TTC549 (cell line): ENCODE measurements around the gene COMMD10.

Source experiments
- FAIRE-seq: peaks from 2 replicates; lab custom pipeline; 2012; peaks lifted over from hg19 to GRCh38; lab: Jason Lieb, UNC

The COMMD10 gene

GRCh38 chr5:116225281-116225922 lies 140.6 kb downstream of the COMMD10 start:
- no peak for FAIRE-seq

GRCh38 chr5:116229131-116229689 lies 144.4 kb downstream of the COMMD10 start:
- no peak for FAIRE-seq

GRCh38 chr5:116231288-116231687 lies 146.5 kb downstream of the COMMD10 start:
- FAIRE-seq = no peak

- FAIRE-seq = no peak
Measured at GRCh38 chr5:116234681-116235080, 149.9 kb downstream of the COMMD10 start.

GRCh38 chr5:116237917-116238500 lies 153.2 kb downstream of the COMMD10 start:
- no peak for FAIRE-seq

GRCh38 chr5:116242343-116242742 lies 157.5 kb downstream of the COMMD10 start:
- no peak for FAIRE-seq

GRCh38 chr5:116248432-116248831 lies 163.6 kb downstream of the COMMD10 start:
- no peak for FAIRE-seq

GRCh38 chr5:116249648-116250047 lies 164.8 kb downstream of the COMMD10 start:
- FAIRE-seq = no peak

GRCh38 chr5:116256717-116257116 lies 171.9 kb downstream of the COMMD10 start:
- FAIRE-seq = no peak

GRCh38 chr5:116265471-116265870 lies 180.6 kb downstream of the COMMD10 start:
- FAIRE-seq = no peak

GRCh38 chr5:116271446-116272025 lies 186.7 kb downstream of the COMMD10 start:
- no peak for FAIRE-seq

- FAIRE-seq = no peak
Measured at GRCh38 chr5:116272281-116272941, 187.6 kb downstream of the COMMD10 start.

- no peak for FAIRE-seq
Measured at GRCh38 chr5:116273448-116274242, 188.8 kb downstream of the COMMD10 start.

GRCh38 chr5:116274251-116274650 lies 189.4 kb downstream of the COMMD10 start:
- no peak for FAIRE-seq

- FAIRE-seq = no peak
Measured at GRCh38 chr5:116275282-116275681, 190.5 kb downstream of the COMMD10 start.

- FAIRE-seq = no peak
Measured at GRCh38 chr5:116276952-116277351, 192.1 kb downstream of the COMMD10 start.

- no peak for FAIRE-seq
Measured at GRCh38 chr5:116280149-116280803, 195.5 kb downstream of the COMMD10 start.

GRCh38 chr5:116281309-116281708 lies 196.5 kb downstream of the COMMD10 start:
- FAIRE-seq = no peak

GRCh38 chr5:116288524-116288923 lies 203.7 kb downstream of the COMMD10 start:
- no peak for FAIRE-seq

- no peak for FAIRE-seq
Measured at GRCh38 chr5:116289276-116289675, 204.5 kb downstream of the COMMD10 start.

GRCh38 chr5:116291271-116291670 lies 206.4 kb downstream of the COMMD10 start:
- no peak for FAIRE-seq

- FAIRE-seq = no peak
Measured at GRCh38 chr5:116292321-116292720, 207.5 kb downstream of the COMMD10 start.
